Measurements from ENCODE around the gene CMPK1. TPM values are rescaled to one million over a fixed set of nuclear protein-coding genes. Genes with fewer than 3 reads are reported as not detected.

Gene CMPK1
- polyA plus RNA-seq, 1 donor from 2014 or later, result 117 TPM

- H3F3A ChIP-seq (ENCODE audit: insufficient read depth, low read length, poor library complexity, severe bottlenecking), result no peaks in the 10 kb centered on the region
- no peaks in the 10 kb centered on the region for H4K20me1 ChIP-seq (ENCODE audit: insufficient read depth)
- H3K79me2 ChIP-seq (replicated peaks; ENCODE audit: insufficient read depth, low read length), result no peaks in the 10 kb centered on the region
- no peak overlapping the region for H3K4me2 ChIP-seq (ENCODE audit: low read length)
- no peak overlapping the region for H2AFZ ChIP-seq (ENCODE audit: low read depth, low read length)
- no peak overlapping the region for H3K27ac ChIP-seq (ENCODE audit: low read length)
- no peaks in the 10 kb centered on the region for H3K27me3 ChIP-seq (ENCODE audit: insufficient read depth, low read depth, low read length)
- no peaks in the 10 kb centered on the region for H3K9me2 ChIP-seq (ENCODE audit: insufficient read depth, low read length)
- H3K4me3 ChIP-seq (ENCODE audit: low read length), result no peak overlapping the region
- no peak overlapping the region for H3K9ac ChIP-seq (ENCODE audit: low read length)
- TF ChIP-seq EZH2 (IDR thresholded peaks at IDR 0.05; ENCODE audit: borderline replicate concordance, insufficient read depth, low read length, poor library complexity, severe bottlenecking) (no peak), SMC3 (conservative IDR thresholded peaks at IDR 0.05; ENCODE audit: poor library complexity) (no peak), EP300 (conservative IDR thresholded peaks at IDR 0.05; ENCODE audit: poor library complexity, severe bottlenecking) (no peak), TAF1 (IDR thresholded peaks at IDR 0.05; ENCODE audit: low read depth) (no peak), CTCF (IDR thresholded peaks at IDR 0.05; ENCODE audit: poor library complexity, severe bottlenecking) (no peak), POLR2AphosphoS5 (IDR thresholded peaks at IDR 0.05) (no peak), RAD21 (conservative IDR thresholded peaks at IDR 0.05) (no peak), REST (IDR thresholded peaks at IDR 0.05; ENCODE audit: borderline replicate concordance) (no peak), MXI1 (conservative IDR thresholded peaks at IDR 0.05; ENCODE audit: poor library complexity, severe bottlenecking) (no peak)
- no peaks in the 10 kb centered on the region for H3K36me3 ChIP-seq (ENCODE audit: insufficient read depth, low read length)
- no peaks in the 10 kb centered on the region for H3K9me3 ChIP-seq (ENCODE audit: low read length)
These were observed 37.5 kb downstream of the CMPK1 start for GRCh38 chr1:47371016-47371517.

- Histone ChIP-seq H4K20me1 (ENCODE audit: insufficient read depth) (no peaks in the 10 kb centered on the region), H3K4me3 (ENCODE audit: low read length) (no peak overlapping the region), H3K9ac (ENCODE audit: low read length) (no peak overlapping the region), H3K36me3 (ENCODE audit: insufficient read depth, low read length) (no peaks in the 10 kb centered on the region), H3K27ac (ENCODE audit: low read length) (no peak overlapping the region), H3K9me3 (ENCODE audit: low read length) (no peaks in the 10 kb centered on the region), H3K9me2 (ENCODE audit: insufficient read depth, low read length) (no peaks in the 10 kb centered on the region), H3F3A (ENCODE audit: insufficient read depth, low read length, poor library complexity, severe bottlenecking) (no peaks in the 10 kb centered on the region), H3K79me2 (replicated peaks; ENCODE audit: insufficient read depth, low read length) (no peaks in the 10 kb centered on the region), H3K4me2 (ENCODE audit: low read length) (no peak overlapping the region), H3K27me3 (ENCODE audit: insufficient read depth, low read depth, low read length) (no peaks in the 10 kb centered on the region), H2AFZ (ENCODE audit: low read depth, low read length) (no peak overlapping the region)
- TF ChIP-seq RAD21 (conservative IDR thresholded peaks at IDR 0.05) (no peak), CTCF (IDR thresholded peaks at IDR 0.05; ENCODE audit: poor library complexity, severe bottlenecking) (no peak), SMC3 (conservative IDR thresholded peaks at IDR 0.05; ENCODE audit: poor library complexity) (no peak), EP300 (conservative IDR thresholded peaks at IDR 0.05; ENCODE audit: poor library complexity, severe bottlenecking) (no peak), POLR2AphosphoS5 (IDR thresholded peaks at IDR 0.05) (no peak), REST (IDR thresholded peaks at IDR 0.05; ENCODE audit: borderline replicate concordance) (no peak), EZH2 (IDR thresholded peaks at IDR 0.05; ENCODE audit: borderline replicate concordance, insufficient read depth, low read length, poor library complexity, severe bottlenecking) (no peak), MXI1 (conservative IDR thresholded peaks at IDR 0.05; ENCODE audit: poor library complexity, severe bottlenecking) (no peak), TAF1 (IDR thresholded peaks at IDR 0.05; ENCODE audit: low read depth) (no peak)
These were observed 40.9 kb downstream of the CMPK1 start for GRCh38 chr1:47374501-47374900.
